Forelimb muscle (tissue), 1 donor: ENCODE data around the gene TTLL7. TPM values are rescaled to one million over a fixed set of nuclear protein-coding genes. Genes with fewer than 3 reads are reported as not detected.
"Not testable (repeated sequence)": the region's sequence is repeated elsewhere in the genome, so short reads cannot be mapped to it uniquely, and the experiment has no call there.

Experiments
- DNase-seq: peaks from one replicate; pipeline ENCODE4 v3.0.0-alpha.2; 2013; ENCODE audit warnings: low read depth
- polyA plus RNA-seq: library from polyadenylated mRNA; unstranded; fragments of 120-200 nt; gene quantifications from one replicate; pipeline ENCODE4 v1.2.1, GENCODE V29; 2013; ENCODE audit not compliant: insufficient read length

TTLL7 gene
- polyA plus RNA-seq, 1 donor, result 33.0 TPM

- DNase-seq, result no peak
These were observed 69.7 kb downstream of the TTLL7 start for GRCh38 chr1:83929184-83929583.

- no peak for DNase-seq
These were observed 70.5 kb downstream of the TTLL7 start for GRCh38 chr1:83928396-83928795.

- DNase-seq, result no peak
These were observed 71.2 kb downstream of the TTLL7 start for GRCh38 chr1:83927701-83928100.

GRCh38 chr1:83927061-83927460 lies 71.9 kb downstream of the TTLL7 start:
- no peak for DNase-seq

- no peak for DNase-seq
These were observed 75.4 kb downstream of the TTLL7 start for GRCh38 chr1:83923553-83923952.

GRCh38 chr1:83922431-83922830 lies 76.5 kb downstream of the TTLL7 start:
- no peak for DNase-seq

GRCh38 chr1:83920320-83920719 lies 78.6 kb downstream of the TTLL7 start:
- no peak for DNase-seq

GRCh38 chr1:83919872-83920271 lies 79.1 kb downstream of the TTLL7 start:
- no peak for DNase-seq

GRCh38 chr1:83918688-83919285 lies 80.1 kb downstream of the TTLL7 start:
- DNase-seq, result no peak

GRCh38 chr1:83917959-83918358 lies 81.0 kb downstream of the TTLL7 start:
- DNase-seq, result no peak

GRCh38 chr1:83916094-83916493 lies 82.8 kb downstream of the TTLL7 start:
- DNase-seq, result not testable (repeated sequence)

GRCh38 chr1:83912876-83913275 lies 86.1 kb downstream of the TTLL7 start:
- DNase-seq, result no peak

- no peak for DNase-seq
These were observed 88.5 kb downstream of the TTLL7 start for GRCh38 chr1:83910461-83910860.

- no peak for DNase-seq
These were observed 89.2 kb downstream of the TTLL7 start for GRCh38 chr1:83909687-83910086.

- DNase-seq, result no peak
These were observed 93.5 kb downstream of the TTLL7 start for GRCh38 chr1:83905315-83905907.

GRCh38 chr1:83901547-83902155 lies 97.3 kb downstream of the TTLL7 start:
- no peak for DNase-seq

GRCh38 chr1:83900524-83900923 lies 98.4 kb downstream of the TTLL7 start:
- DNase-seq, result no peak

GRCh38 chr1:83897516-83897915 lies 101.4 kb downstream of the TTLL7 start:
- no peak for DNase-seq

GRCh38 chr1:83896299-83896698 lies 102.6 kb downstream of the TTLL7 start:
- no peak for DNase-seq

GRCh38 chr1:83889707-83890106 lies 109.2 kb downstream of the TTLL7 start:
- DNase-seq, result no peak

- DNase-seq, result no peak
These were observed 111.4 kb downstream of the TTLL7 start for GRCh38 chr1:83887483-83887882.

GRCh38 chr1:83883979-83884378 lies 115.0 kb downstream of the TTLL7 start:
- DNase-seq, result no peak

GRCh38 chr1:83882906-83883305 lies 116.0 kb downstream of the TTLL7 start:
- no peak for DNase-seq
